Stomach (tissue), 9 donors: Measurements from ENCODE around the gene WDR37. TPM values are rescaled to one million over a fixed set of nuclear protein-coding genes. Genes with fewer than 3 reads are reported as not detected.
A peak's percentile ranks its signal among the peaks of the same experiment; 100 is the strongest.
"Not testable (repeated sequence)": the region's sequence is repeated elsewhere in the genome, so short reads cannot be mapped to it uniquely, and the experiment has no call there.

Experiments
- DNase-seq, 2 donors: peaks; one replicate each; pipeline versions ENCODE4 v3.0.0 to v3.0.0-alpha.2; 2013 to 2019
- H3K27ac ChIP-seq, 5 donors: fragments of 200-600 bp in 4 of 5; sonication (generic) in 4 of 5; one replicate each; pipeline ENCODE4 v1.5.1; 2013 to 2019; ENCODE audit warnings: mild to moderate bottlenecking in 1 of 5, moderate library complexity in 1 of 5
- H3K27me3 ChIP-seq, 3 donors: fragments of 200-600 bp; sonication (generic); one replicate each; pipeline ENCODE4 v1.5.1; 2017 to 2019; ENCODE audit warnings: mixed run types in 1 of 3
- H3K36me3 ChIP-seq, 4 donors: fragments of 200-600 bp; sonication (generic); 1 replicate in 3 of 4; 2 replicates in 1 of 4; pipeline ENCODE4 v1.5.1; 2016 to 2019
- H3K4me1 ChIP-seq, 4 donors: fragments of 200-600 bp; sonication (generic); one replicate each; pipeline ENCODE4 v1.5.1; 2016 to 2019
- H3K4me3 ChIP-seq, 4 donors: fragments of 200-600 bp; sonication (generic) in 3 of 4; one replicate each; pipeline ENCODE4 v1.5.1; 2016 to 2019; ENCODE audit warnings: mild to moderate bottlenecking in 1 of 4
- H3K9me3 ChIP-seq, 4 donors: fragments of 200-600 bp; sonication (generic); one replicate each; pipeline ENCODE4 v1.5.1; 2016 to 2019
- EP300 ChIP-seq: sonication (generic); formaldehyde crosslinking; IDR thresholded peaks from one replicate; pipeline ENCODE4 v1.6.1; 2017; ENCODE audit warnings: antibody characterized with exemption
- POLR2A ChIP-seq, 4 donors: fragments of 450-650 bp; IDR thresholded peaks; one replicate each; pipeline ENCODE4 v1.6.1; 2016; ENCODE audit warnings: antibody characterized with exemption in 4 of 4, control low read depth in 2 of 4, mild to moderate bottlenecking in 1 of 4, moderate library complexity in 1 of 4
- POLR2AphosphoS5 ChIP-seq, 3 donors: sonication (generic); formaldehyde crosslinking; IDR thresholded peaks; one replicate each; pipeline ENCODE4 v1.6.1; 2016; ENCODE audit warnings: antibody characterized with exemption in 3 of 3
- WGBS, 5 donors: extraction: QIAGEN DNeasy Blood & Tissue Kit in 3 of 5; methylation state at CpG; one replicate each; pipeline versions ENCODE4 v1.1.5 to v1.1.7; 2013 to 2018; 5-methylcytosine and 5-hydroxymethylcytosine counted together
- intact Hi-C: fragments of 100-400 bp; cut with DNase I; formaldehyde crosslinking; loops from one replicate; pipeline ENCODE4 v1.15.1; 2023; ENCODE audit warnings: low total_unique reads
- polyA plus RNA-seq, 3 donors: library from polyadenylated mRNA; stranded (reverse); fragments of 200-250 nt; gene quantifications; one replicate each; pipeline ENCODE4 v1.2.3, GENCODE V29; 2013
- total RNA-seq, 5 donors: library from RNA; depleted of rRNA; stranded (reverse); fragments of >200 nt; gene quantifications; one replicate each; pipeline versions ENCODE4 v1.1.0 to v1.2.3, GENCODE V29; 2014 to 2016
- TF ChIP-seq, protein P1 (sequence below), 7 experiments: fragments of 450-650 bp in 4 of 7; fragments of 200-600 bp in 3 of 7; sonication (generic) in 3 of 7; IDR thresholded peaks; one replicate each; pipeline ENCODE4 v1.5.1; 2016 to 2019; ENCODE audit warnings: antibody characterized with exemption in 7 of 7, control low read depth in 2 of 7, mild to moderate bottlenecking in 1 of 7
- donor health status: healthy with polysubstance abuse.
- donor health status: Bipolar disorder and iron deficiency.
- donor health status: healthy.

Gene WDR37
- total and polyA plus RNA-seq, 8 donors = 5.3 to 165 (median 12.6) TPM

DNA sequence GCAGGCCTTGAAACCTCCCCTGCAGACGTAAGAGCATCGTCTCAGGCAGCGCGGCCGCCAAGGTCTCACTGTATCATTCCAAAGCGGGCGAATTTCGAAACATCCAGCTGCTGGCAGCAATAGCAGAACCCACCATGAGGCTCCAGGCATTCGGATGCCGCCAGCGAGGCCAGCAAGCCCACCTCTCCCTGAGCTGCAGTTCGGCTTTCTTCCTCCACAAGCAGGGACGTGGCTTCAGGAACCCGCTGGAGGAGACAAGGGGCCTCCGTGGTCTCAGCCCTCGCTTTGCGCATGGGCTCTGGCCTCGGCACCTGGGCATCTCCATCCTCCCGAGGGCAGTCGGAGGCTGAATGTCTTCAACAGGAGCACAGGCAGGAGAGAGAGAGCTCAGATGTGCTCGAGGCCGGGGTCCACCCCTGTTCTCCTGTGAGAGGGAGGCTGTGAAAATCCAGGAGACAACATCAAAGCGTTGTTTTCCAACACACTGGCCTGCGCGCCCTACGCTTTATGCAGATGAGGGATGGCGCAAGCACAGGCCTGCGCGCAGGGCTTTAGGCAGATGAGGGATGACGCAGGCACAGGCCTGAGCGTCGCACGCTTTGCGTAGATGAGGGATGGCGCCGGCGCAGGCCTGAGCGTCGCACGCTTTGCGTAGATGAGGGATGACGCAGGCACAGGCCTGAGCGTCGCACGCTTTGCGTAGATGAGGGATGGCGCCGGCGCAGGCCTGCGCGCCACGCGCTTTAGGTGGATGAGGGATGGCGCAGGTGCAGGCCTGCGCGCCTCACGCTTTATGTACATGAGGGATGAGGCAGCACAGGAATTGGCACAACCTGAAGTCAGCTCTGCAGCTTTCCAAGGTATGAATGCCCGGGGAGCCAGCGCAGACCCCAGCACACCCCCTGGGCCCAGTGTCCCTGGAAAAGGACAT, 103.2 kb downstream of the WDR37 start:
- 84 to 92% (median 89%) methylated on average over 52 to 59 of the region's 59 CpGs for WGBS, 5 donors

GRCh38 chr10:1160561-1161314, 104.6 kb downstream of the WDR37 start:
- H3K4me3 ChIP-seq = no peak overlapping the region
- peak in 1 of 2 donors; percentile 24 for DNase-seq
- TF ChIP-seq EP300 (no peak), POLR2AphosphoS5 (IDR thresholded peaks at IDR 0.05) (no peak), POLR2A (IDR thresholded peaks at IDR 0.05) (no peak)
- TF ChIP-seq, protein P1, sequence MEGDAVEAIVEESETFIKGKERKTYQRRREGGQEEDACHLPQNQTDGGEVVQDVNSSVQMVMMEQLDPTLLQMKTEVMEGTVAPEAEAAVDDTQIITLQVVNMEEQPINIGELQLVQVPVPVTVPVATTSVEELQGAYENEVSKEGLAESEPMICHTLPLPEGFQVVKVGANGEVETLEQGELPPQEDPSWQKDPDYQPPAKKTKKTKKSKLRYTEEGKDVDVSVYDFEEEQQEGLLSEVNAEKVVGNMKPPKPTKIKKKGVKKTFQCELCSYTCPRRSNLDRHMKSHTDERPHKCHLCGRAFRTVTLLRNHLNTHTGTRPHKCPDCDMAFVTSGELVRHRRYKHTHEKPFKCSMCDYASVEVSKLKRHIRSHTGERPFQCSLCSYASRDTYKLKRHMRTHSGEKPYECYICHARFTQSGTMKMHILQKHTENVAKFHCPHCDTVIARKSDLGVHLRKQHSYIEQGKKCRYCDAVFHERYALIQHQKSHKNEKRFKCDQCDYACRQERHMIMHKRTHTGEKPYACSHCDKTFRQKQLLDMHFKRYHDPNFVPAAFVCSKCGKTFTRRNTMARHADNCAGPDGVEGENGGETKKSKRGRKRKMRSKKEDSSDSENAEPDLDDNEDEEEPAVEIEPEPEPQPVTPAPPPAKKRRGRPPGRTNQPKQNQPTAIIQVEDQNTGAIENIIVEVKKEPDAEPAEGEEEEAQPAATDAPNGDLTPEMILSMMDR (IDR thresholded peaks at IDR 0.05) = no peak
- H3K36me3 ChIP-seq = no peaks in the 10 kb centered on the region
- 88 to 93% (median 92%) methylated on average over 18 to 25 of the region's 25 CpGs for WGBS, 5 donors
- no peaks in the 10 kb centered on the region for H3K9me3 ChIP-seq
- H3K27me3 ChIP-seq = peaks cover 0 to 18% (median 0%) of the 10 kb centered on the region in 3 donors
- intact Hi-C loops = no loop called here
- no peaks in the 10 kb centered on the region for H3K4me1 ChIP-seq
- no peak overlapping the region for H3K27ac ChIP-seq

More for the DNA sequence above, 103.2 kb downstream of the WDR37 start:
- no peak overlapping the region for H3K27ac ChIP-seq
- H3K9me3 ChIP-seq = no peaks in the 10 kb centered on the region
- intact Hi-C loops = no loop called here
- no peaks in the 10 kb centered on the region for H3K36me3 ChIP-seq
- DNase-seq = peak in 1 of 2 donors; percentile 17
- H3K4me1 ChIP-seq = no peaks in the 10 kb centered on the region
- H3K27me3 ChIP-seq = peaks cover 0 to 18% (median 0%) of the 10 kb centered on the region in 3 donors
- TF ChIP-seq POLR2AphosphoS5 (IDR thresholded peaks at IDR 0.05) (no peak), POLR2A (IDR thresholded peaks at IDR 0.05) (no peak), EP300 (no peak)
- TF ChIP-seq, protein P1 (IDR thresholded peaks at IDR 0.05) = no peak
- no peak overlapping the region for H3K4me3 ChIP-seq

DNA sequence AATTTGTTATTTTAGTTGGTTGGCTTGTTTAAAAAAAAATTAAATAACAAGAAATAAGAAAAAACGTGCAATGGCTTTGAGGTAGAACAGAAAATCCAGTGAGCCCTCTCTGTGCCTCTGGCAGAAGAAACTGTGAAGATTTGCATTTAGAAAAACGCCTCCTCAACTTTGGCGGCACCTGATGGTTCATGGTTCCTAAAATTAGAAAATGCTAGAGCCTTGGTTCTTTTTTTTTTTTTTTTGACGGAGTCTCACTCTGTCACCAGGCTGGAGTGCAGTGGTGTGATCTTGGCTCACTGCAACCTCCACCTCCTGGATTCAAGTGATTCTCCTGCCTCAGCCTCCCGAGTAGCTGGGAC, 105.1 kb downstream of the WDR37 start:
- 71 to 82% (median 79%) methylated on average over 5 of the region's 5 CpGs for WGBS, 5 donors
- H3K4me1 ChIP-seq, intact Hi-C loops, H3K36me3 ChIP-seq, H3K4me3 ChIP-seq, DNase-seq, H3K9me3 ChIP-seq, H3K27ac ChIP-seq: not testable (repeated sequence)
- peaks cover 0 to 23% (median 2%) of the 10 kb centered on the region in 3 donors for H3K27me3 ChIP-seq

- Histone ChIP-seq H3K36me3 (no peaks in the 10 kb centered on the region), H3K4me1 (no peaks in the 10 kb centered on the region), H3K4me3 (no peak overlapping the region), H3K27ac (no peak overlapping the region), H3K27me3 (peaks cover 0 to 24% (median 4%) of the 10 kb centered on the region in 3 donors), H3K9me3 (no peaks in the 10 kb centered on the region)
- DNase-seq = peak in 1 of 2 donors; percentile 10
- TF ChIP-seq POLR2A (IDR thresholded peaks at IDR 0.05) (no peak), EP300 (no peak), POLR2AphosphoS5 (IDR thresholded peaks at IDR 0.05) (no peak)
- TF ChIP-seq, protein P1 (IDR thresholded peaks at IDR 0.05) = no peak
- intact Hi-C loops = no loop called here
- 63 to 75% (median 67%) methylated on average over 13 of the region's 13 CpGs for WGBS, 5 donors
Observed at GRCh38 chr10:1162481-1163203, 106.5 kb downstream of the WDR37 start.
